T-cell (primary cell): Measurements from ENCODE around the gene INTS15. TPM values are rescaled to one million over a fixed set of nuclear protein-coding genes. Genes with fewer than 3 reads are reported as not detected.

ENCODE experiments used
- ATAC-seq, 4 experiments: fragments of 200-7000 bp in 3 of 4; fragments of 150-1000 bp in 1 of 4; cut with Tn5 transposase; replicated peaks in 1 of 4; 1 replicate in 3 of 4; 2 replicates in 1 of 4; pipeline ENCODE4 v1.10.0; 2021; ENCODE audit warnings: moderate library complexity in 3 of 4, mild to moderate bottlenecking in 2 of 4, moderate number of reproducible peaks in 1 of 4
- CTCF ChIA-PET, 2 donors: fragments of 300-600 bp; sonication (Branson Sonifier 250); formaldehyde crosslinking; loops; one replicate each; lab custom pipeline; 2022; ENCODE audit warnings: antibody characterized with exemption in 2 of 2; lab: Charles Lee
- POLR2A ChIA-PET, 2 donors: fragments of 300-600 bp; sonication (Branson Sonifier 250); formaldehyde crosslinking; loops; one replicate each; lab custom pipeline; 2022; ENCODE audit warnings: antibody characterized with exemption in 2 of 2; lab: Charles Lee
- DNase-seq, 35 experiments: peaks; one replicate each; pipeline versions ENCODE4 v3.0.0 to v3.0.0-alpha.2; 2013 to 2023
- H3K27ac ChIP-seq: one replicate; pipeline ENCODE4 v1.5.1; 2013; ENCODE audit warnings: low read length
- H3K27me3 ChIP-seq, 2 experiments: replicated peaks in 1 of 2; 1 replicate in 1 of 2; 2 replicates in 1 of 2; pipeline versions ENCODE4 v1.6.1 to v1.7.0; 2013; ENCODE audit warnings: low read length in 1 of 2, mixed read lengths in 1 of 2; ENCODE audit not compliant: control insufficient read depth in 2 of 2, insufficient read depth in 2 of 2; ENCODE audit errors: extremely low read depth in 1 of 2
- H3K36me3 ChIP-seq, 2 donors: 1 replicate in 1 of 2; 2 replicates in 1 of 2; pipeline versions ENCODE4 v1.6.1 to v1.7.0; 2013; ENCODE audit warnings: low read length in 1 of 2; ENCODE audit not compliant: control insufficient read depth in 2 of 2, insufficient read depth in 1 of 2; ENCODE audit errors: extremely low read depth in 1 of 2
- H3K4me1 ChIP-seq, 2 experiments: 1 replicate in 1 of 2; 2 replicates in 1 of 2; pipeline versions ENCODE4 v1.6.1 to v1.7.0; 2013; ENCODE audit warnings: low read length in 2 of 2, mixed read lengths in 1 of 2; ENCODE audit not compliant: insufficient read depth in 2 of 2, control insufficient read depth in 1 of 2; ENCODE audit errors: extremely low read depth in 1 of 2
- H3K4me3 ChIP-seq, 2 donors: 1 replicate in 1 of 2; 2 replicates in 1 of 2; pipeline versions ENCODE4 v1.5.1 to v1.7.0; 2013; ENCODE audit warnings: mild to moderate bottlenecking in 2 of 2, low read length in 1 of 2, moderate library complexity in 1 of 2; ENCODE audit not compliant: control insufficient read depth in 1 of 2; ENCODE audit errors: extremely low read depth in 1 of 2
- H3K9me3 ChIP-seq: 2 replicates; pipeline ENCODE4 v1.7.0; 2013
- H3K27ac Mint-ChIP-seq, 2 donors: one replicate each; pipeline ENCODE4 v1.8.0; 2020 to 2021; ENCODE audit warnings: mild to moderate bottlenecking in 2 of 2, mixed read lengths in 2 of 2
- H3K27me3 Mint-ChIP-seq, 2 donors: one replicate each; pipeline ENCODE4 v1.8.0; 2021 to 2022; ENCODE audit warnings: mixed read lengths in 2 of 2
- H3K36me3 Mint-ChIP-seq: one replicate; pipeline ENCODE4 v1.8.0; 2021; ENCODE audit warnings: mixed read lengths
- H3K4me1 Mint-ChIP-seq, 3 donors: one replicate each; pipeline ENCODE4 v1.8.0; 2020 to 2022; ENCODE audit warnings: mixed read lengths in 3 of 3, mild to moderate bottlenecking in 1 of 3
- H3K4me3 Mint-ChIP-seq, 3 donors: one replicate each; pipeline ENCODE4 v1.8.0; 2020 to 2022; ENCODE audit warnings: mild to moderate bottlenecking in 3 of 3, mixed read lengths in 3 of 3, moderate library complexity in 3 of 3
- H3K9me3 Mint-ChIP-seq, 3 donors: one replicate each; pipeline ENCODE4 v1.8.0; 2020 to 2022; ENCODE audit warnings: mixed read lengths in 3 of 3
- WGBS: methylation state at CpG from one replicate; pipeline ENCODE4 v1.1.5; 2013; ENCODE audit warnings: missing lambda C conversion rate; ENCODE audit not compliant: insufficient coverage; 5-methylcytosine and 5-hydroxymethylcytosine counted together
- total RNA-seq, 35 experiments: library from RNA in 6 of 35; stranded (reverse) in 6 of 35; fragments of 120-200 nt in 1 of 35; gene quantifications; one replicate each; pipeline versions ENCODE4 v1.2.1 to v1.2.4 and lab custom pipeline; 2013 to 2026

The INTS15 gene
- total RNA-seq, 5 donors from 2014 or later (not counting 1 experiment from before 2014, with no cell fraction given), result 48.3 to 65.9 (median 64.1) TPM

DNA sequence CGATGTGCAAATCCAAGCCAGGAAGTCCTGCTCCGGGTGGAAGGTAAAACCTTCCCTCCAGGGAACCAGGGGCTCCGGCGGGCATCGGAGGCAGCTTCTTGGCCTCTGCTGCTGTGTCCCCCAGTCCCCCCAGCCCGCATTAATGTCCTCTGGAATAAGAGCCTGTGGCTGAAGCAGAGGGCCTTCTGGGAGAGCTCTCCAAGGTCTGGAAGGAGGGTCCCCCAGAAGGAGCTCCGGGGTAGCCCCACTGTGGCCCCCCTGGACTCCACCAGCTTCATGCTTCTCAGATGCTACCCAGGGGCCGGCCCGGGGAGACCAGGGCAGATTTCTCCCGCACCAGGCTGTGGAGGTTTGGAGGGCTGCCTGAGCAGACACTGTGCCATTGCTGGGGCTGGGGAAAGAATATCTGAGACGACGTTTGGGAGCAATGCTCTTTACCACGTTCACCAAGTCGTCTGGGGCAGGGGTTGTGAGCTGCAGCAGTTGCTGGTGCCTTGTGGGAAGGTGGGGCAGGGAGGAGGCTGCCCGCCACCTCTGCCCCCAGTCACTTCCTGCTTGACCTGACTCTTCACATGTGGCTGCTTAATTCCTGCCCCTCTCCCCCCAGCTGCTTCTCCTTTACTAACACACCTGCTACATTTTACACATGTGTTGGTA is 33.9 kb downstream of the INTS15 start:
- WGBS, result 49% methylated on average over 9 of the region's 15 CpGs
- Mint-ChIP-seq H3K27ac (peak overlapping the region; percentile 91 to 93), H3K9me3 (no peaks in the 10 kb centered on the region), H3K4me3 (peak overlapping the region; percentile 32 to 76 (median 49)), H3K36me3 (peaks cover 8% of the 10 kb centered on the region), H3K27me3 (no peaks in the 10 kb centered on the region), H3K4me1 (peaks cover 41 to 48% (median 46%) of the 10 kb centered on the region in 3 donors)
- Histone ChIP-seq H3K4me3 (peak overlapping the region; percentile 1 to 35), H3K27ac (peak overlapping the region; percentile 25), H3K36me3 (no peaks in the 10 kb centered on the region), H3K27me3 (no peaks in the 10 kb centered on the region), H3K9me3 (no peaks in the 10 kb centered on the region), H3K4me1 (peaks cover 12 to 59% of the 10 kb centered on the region in 2 experiments)
- DNase-seq (peak in 6 of 35 experiments; percentile 14 to 45 (median 23)), ATAC-seq (peak; percentile 57 to 79 (median 74))
- ChIA-PET POLR2A (no interaction called here), CTCF (no interaction called here)

DNA sequence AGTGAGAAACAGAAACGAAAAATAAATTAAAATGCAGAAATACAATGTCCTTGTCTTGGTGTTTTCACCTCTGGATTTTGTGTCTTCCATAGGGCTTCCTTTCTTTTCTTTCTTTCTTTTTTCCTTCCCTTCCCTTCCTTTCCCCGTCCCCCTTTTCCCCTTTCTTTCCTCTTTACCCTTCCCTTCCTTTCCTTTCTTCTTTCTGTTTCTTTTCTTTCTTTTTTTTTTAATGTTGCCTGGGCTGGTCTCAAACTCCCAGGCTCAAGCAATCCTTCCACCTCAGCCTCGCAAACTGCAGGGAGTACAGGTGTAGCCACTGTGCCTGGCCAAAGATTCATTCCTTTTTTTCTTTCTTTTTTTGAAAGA is 34.4 kb downstream of the INTS15 start:
- ATAC-seq (no peak), DNase-seq (no peak)
- Histone ChIP-seq H3K27me3 (no peaks in the 10 kb centered on the region), H3K36me3 (no peaks in the 10 kb centered on the region), H3K9me3 (no peaks in the 10 kb centered on the region), H3K27ac (peak overlapping the region; percentile 25), H3K4me1 (peaks cover 12 to 58% of the 10 kb centered on the region in 2 experiments), H3K4me3 (peak overlapping the region; percentile 1 to 35)
- H3K9me3 Mint-ChIP-seq, result no peaks in the 10 kb centered on the region
- ChIA-PET CTCF (no interaction called here), POLR2A (no interaction called here)
- peaks cover 37 to 47% (median 45%) of the 10 kb centered on the region in 3 donors for H3K4me1 Mint-ChIP-seq
- peak overlapping the region; percentile 32 to 76 (median 49) for H3K4me3 Mint-ChIP-seq
- peaks cover 8% of the 10 kb centered on the region for H3K36me3 Mint-ChIP-seq
- H3K27me3 Mint-ChIP-seq, result no peaks in the 10 kb centered on the region
- 100% methylated on average over 1 of the region's 3 CpGs for WGBS
- H3K27ac Mint-ChIP-seq, result peak overlapping the region; percentile 91 to 93

DNA sequence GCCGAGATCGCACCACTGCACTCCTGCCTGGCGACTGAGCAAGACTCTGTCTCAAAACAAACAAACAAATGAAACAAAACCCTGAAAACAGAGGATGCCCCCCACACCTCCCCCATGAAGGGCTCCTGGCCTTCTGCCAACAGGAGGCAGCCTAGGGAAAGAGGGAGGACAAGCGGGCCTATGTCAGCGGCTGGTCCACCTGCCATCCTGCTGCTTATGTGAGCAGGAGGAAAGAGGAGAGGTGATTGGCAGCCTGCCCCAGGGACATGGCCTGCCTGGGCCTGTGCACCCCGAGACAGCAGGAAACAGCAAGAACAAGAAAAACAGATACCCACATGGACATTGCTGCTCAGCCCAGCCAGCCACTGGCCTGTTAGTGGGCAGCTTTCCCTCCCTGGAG is 38.2 kb downstream of the INTS15 start:
- Histone ChIP-seq H3K36me3 (no peaks in the 10 kb centered on the region), H3K4me1 (peaks cover 8 to 25% of the 10 kb centered on the region in 2 experiments), H3K27ac (no peak overlapping the region), H3K9me3 (no peaks in the 10 kb centered on the region), H3K4me3 (no peak overlapping the region), H3K27me3 (no peaks in the 10 kb centered on the region)
- Mint-ChIP-seq H3K36me3 (no peaks in the 10 kb centered on the region), H3K9me3 (no peaks in the 10 kb centered on the region), H3K27ac (no peak overlapping the region), H3K4me1 (peaks cover 11 to 21% (median 20%) of the 10 kb centered on the region in 3 donors), H3K4me3 (no peak overlapping the region), H3K27me3 (no peaks in the 10 kb centered on the region)
- WGBS, result 100% methylated on average over 1 of the region's 6 CpGs
- POLR2A ChIA-PET, result no interaction called here
- DNase-seq (no peak), ATAC-seq (no peak)
- CTCF ChIA-PET, result no interaction called here

DNA sequence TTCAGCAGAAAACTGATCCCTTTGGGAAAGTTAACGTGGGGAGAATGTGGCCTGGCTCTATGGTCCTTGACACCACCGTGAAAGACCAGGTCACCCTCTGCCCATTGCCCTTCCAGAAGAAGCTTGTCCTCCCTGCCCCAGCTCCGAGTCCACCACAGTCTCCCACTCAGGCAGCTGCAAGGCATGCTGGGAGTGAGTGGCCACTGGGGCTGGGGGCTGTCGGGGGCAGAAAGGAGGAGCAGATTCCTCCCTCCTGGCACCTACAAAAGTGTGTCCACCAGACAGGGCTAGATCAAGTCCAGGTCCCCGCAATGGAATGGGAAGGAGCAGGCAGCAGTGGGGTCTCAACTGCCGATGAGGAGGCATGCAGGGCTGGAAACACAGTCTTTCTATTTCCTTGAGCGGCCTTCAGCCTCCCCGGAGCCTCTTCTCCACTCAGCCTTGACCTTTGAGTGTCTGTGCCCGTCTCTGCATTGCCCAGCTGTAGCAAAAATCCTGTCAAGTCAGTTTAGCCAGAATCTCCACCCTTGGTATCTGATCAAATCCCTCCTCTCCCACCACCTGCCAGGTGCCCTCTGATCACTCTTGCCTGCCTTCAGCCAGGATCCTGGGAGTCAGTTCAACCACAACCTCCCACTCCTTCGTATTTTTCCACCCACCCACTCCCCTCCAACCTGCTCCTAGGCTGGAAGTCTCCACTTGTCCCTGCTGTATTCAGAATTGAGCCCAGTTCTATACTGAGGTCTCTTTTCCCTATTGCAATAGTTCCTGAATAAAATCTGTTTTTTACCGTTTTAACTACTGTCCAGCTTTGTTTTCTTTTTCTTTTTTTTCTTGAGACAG is 40.4 kb downstream of the INTS15 start:
- CTCF ChIA-PET, result interaction anchor here in 1 of 2 donors (0.6 kb wide), 1 partner anchor 193 kb away, joined by 3 read pairs; no protein-coding TSS in a partner anchor
- H3K36me3 ChIP-seq, result no peaks in the 10 kb centered on the region
- ATAC-seq, result no peak
- no peaks in the 10 kb centered on the region for H3K9me3 ChIP-seq
- no peak overlapping the region for H3K27ac ChIP-seq
- no peak overlapping the region for H3K4me3 Mint-ChIP-seq
- H3K27me3 Mint-ChIP-seq, result no peaks in the 10 kb centered on the region
- DNase-seq, result no peak
- no peak overlapping the region for H3K4me3 ChIP-seq
- H3K27me3 ChIP-seq, result no peaks in the 10 kb centered on the region
- H3K27ac Mint-ChIP-seq, result no peak overlapping the region
- 85% methylated on average over 5 of the region's 11 CpGs for WGBS
- POLR2A ChIA-PET, result interaction anchor here in 1 of 2 donors (0.7 kb wide), 1 partner anchor 998 kb away, joined by 3 read pairs; no protein-coding TSS in a partner anchor
- H3K36me3 Mint-ChIP-seq, result no peaks in the 10 kb centered on the region
- H3K4me1 Mint-ChIP-seq, result peaks cover 0 to 4% (median 3%) of the 10 kb centered on the region in 3 donors
- no peaks in the 10 kb centered on the region for H3K9me3 Mint-ChIP-seq
- H3K4me1 ChIP-seq, result peaks cover 0 to 3% of the 10 kb centered on the region in 2 experiments

DNA sequence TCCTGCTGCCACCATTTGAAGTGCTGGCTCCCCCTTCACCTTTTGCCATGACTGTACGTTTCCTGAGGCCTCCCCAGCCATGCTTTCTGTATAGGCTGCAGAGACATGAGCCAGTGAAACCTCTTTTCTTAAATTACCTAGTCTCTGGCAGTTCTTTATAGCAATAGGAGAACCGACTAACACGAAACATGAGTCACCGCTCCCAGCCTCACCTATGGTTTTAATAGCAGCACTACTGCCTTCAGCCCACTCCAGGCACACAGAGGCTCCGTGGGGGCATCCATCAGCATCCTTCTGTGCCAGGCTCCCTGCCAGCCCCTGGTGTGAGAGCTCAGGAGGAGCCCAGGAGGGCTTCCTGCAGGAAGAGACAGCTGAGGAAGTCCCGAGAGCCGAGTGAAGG is 41.8 kb downstream of the INTS15 start:
- H3K9me3 ChIP-seq, result no peaks in the 10 kb centered on the region
- Mint-ChIP-seq H3K4me3 (no peak overlapping the region), H3K27me3 (no peaks in the 10 kb centered on the region), H3K4me1 (peaks cover 0 to 4% (median 1%) of the 10 kb centered on the region in 3 donors), H3K36me3 (no peaks in the 10 kb centered on the region), H3K9me3 (no peaks in the 10 kb centered on the region), H3K27ac (no peak overlapping the region)
- 70% methylated on average over 7 of the region's 7 CpGs for WGBS
- H3K27ac ChIP-seq, result no peak overlapping the region
- ATAC-seq (no peak), DNase-seq (no peak)
- ChIA-PET CTCF (no interaction called here), POLR2A (no interaction called here)
- peaks cover 0 to 2% of the 10 kb centered on the region in 2 experiments for H3K27me3 ChIP-seq
- no peak overlapping the region for H3K4me3 ChIP-seq
- H3K4me1 ChIP-seq, result peaks cover 0 to 5% of the 10 kb centered on the region in 2 experiments
- H3K36me3 ChIP-seq, result no peaks in the 10 kb centered on the region

DNA sequence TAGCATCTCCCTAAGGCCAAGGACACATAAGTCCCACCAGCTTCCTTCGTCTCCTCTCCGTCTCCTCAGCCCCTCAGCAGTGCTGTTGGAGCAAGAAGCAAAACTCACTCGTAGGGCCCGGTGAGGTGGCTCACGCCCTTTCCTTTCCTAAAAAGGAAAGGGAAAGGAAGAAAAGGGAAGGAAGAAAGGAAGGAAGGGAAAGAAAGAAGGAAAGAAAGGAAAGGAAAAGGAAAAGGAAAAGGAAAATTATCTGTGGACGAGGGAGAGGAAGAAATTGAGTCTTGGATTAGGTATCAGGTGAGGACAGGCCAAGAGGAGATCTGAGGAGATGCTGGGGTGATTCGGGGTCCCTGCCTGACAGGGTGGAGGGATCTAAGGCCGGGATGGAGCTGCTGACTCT is 44.2 kb downstream of the INTS15 start:
- POLR2A ChIA-PET, result no interaction called here
- no peak for DNase-seq
- peaks cover 2% of the 10 kb centered on the region for H3K36me3 Mint-ChIP-seq
- H3K4me1 Mint-ChIP-seq, result peaks cover 14 to 17% (median 15%) of the 10 kb centered on the region in 3 donors
- Histone ChIP-seq H3K27me3 (peaks cover 0 to 2% of the 10 kb centered on the region in 2 experiments), H3K9me3 (no peaks in the 10 kb centered on the region), H3K27ac (no peak overlapping the region), H3K4me3 (no peak overlapping the region), H3K36me3 (no peaks in the 10 kb centered on the region), H3K4me1 (peaks cover 3 to 21% of the 10 kb centered on the region in 2 experiments)
- H3K27me3 Mint-ChIP-seq, result no peaks in the 10 kb centered on the region
- CTCF ChIA-PET, result interaction anchor here in 1 of 2 donors (0.6 kb wide), 1 partner anchor 75 kb away, joined by 3 read pairs; no protein-coding TSS in a partner anchor
- WGBS, result 94% methylated on average over 4 of the region's 8 CpGs
- no peak overlapping the region for H3K4me3 Mint-ChIP-seq
- H3K27ac Mint-ChIP-seq, result peak overlapping the region in 1 of 2 donors; percentile 30
- no peaks in the 10 kb centered on the region for H3K9me3 Mint-ChIP-seq
- no peak for ATAC-seq
